B cell (primary cell): ENCODE results near the gene ASTN1. TPM values are rescaled to one million over a fixed set of nuclear protein-coding genes. Genes with fewer than 3 reads are reported as not detected.

ENCODE experiments used
- ATAC-seq: fragments of 200-7000 bp; cut with Tn5 transposase; one replicate; pipeline ENCODE4 v1.10.0; 2021; ENCODE audit warnings: low read depth, mild to moderate bottlenecking, moderate number of reproducible peaks, moderate library complexity
- CTCF ChIA-PET: fragments of 350-600 bp; sonication (Branson Sonifier 250); formaldehyde crosslinking; loops from one replicate; lab custom pipeline; 2021; ENCODE audit warnings: antibody characterized with exemption, inconsistent platforms; lab: Charles Lee
- POLR2A ChIA-PET: fragments of 350-600 bp; sonication (Branson Sonifier 250); formaldehyde crosslinking; loops from one replicate; lab custom pipeline; 2021; ENCODE audit warnings: antibody characterized with exemption; lab: Charles Lee
- DNase-seq: peaks from one replicate; pipeline ENCODE4 v3.0.0; 2013
- H2AFZ ChIP-seq: 2 replicates; pipeline ENCODE4 v1.6.1; 2012; ENCODE audit warnings: mild to moderate bottlenecking, low read depth, low read length; ENCODE audit not compliant: insufficient read depth, poor library complexity, severe bottlenecking
- H3K27ac ChIP-seq, 2 donors: 1 replicate in 1 of 2; 2 replicates in 1 of 2; pipeline ENCODE4 v1.5.1; 2012 to 2013; ENCODE audit warnings: low read length in 2 of 2, mild to moderate bottlenecking in 2 of 2, moderate library complexity in 1 of 2
- H3K27me3 ChIP-seq, 4 experiments: fragments of 200-600 bp in 1 of 4; sonication (generic) in 1 of 4; replicated peaks in 1 of 4; 1 replicate in 2 of 4; 2 replicates in 2 of 4; pipeline versions ENCODE4 v1.6.1 to v1.7.0; 2013 to 2016; ENCODE audit warnings: low read length in 3 of 4, mild to moderate bottlenecking in 2 of 4, mixed read lengths in 1 of 4, moderate library complexity in 1 of 4; ENCODE audit not compliant: insufficient read depth in 4 of 4, control insufficient read depth in 3 of 4; ENCODE audit errors: control extremely low read depth in 1 of 4
- H3K36me3 ChIP-seq, 2 experiments: replicated peaks in 1 of 2; 1 replicate in 1 of 2; 2 replicates in 1 of 2; pipeline versions ENCODE4 v1.6.1 to v1.7.1; 2013; ENCODE audit warnings: low read length in 1 of 2; ENCODE audit not compliant: insufficient read depth in 2 of 2, control insufficient read depth in 1 of 2; ENCODE audit errors: control extremely low read depth in 1 of 2, extremely low read depth in 1 of 2
- H3K4me1 ChIP-seq, 2 donors: fragments of 200-600 bp in 1 of 2; sonication (generic) in 1 of 2; 1 replicate in 1 of 2; 2 replicates in 1 of 2; pipeline versions ENCODE4 v1.5.1 to v1.6.1; 2013 to 2017; ENCODE audit warnings: low read length in 2 of 2; ENCODE audit not compliant: control insufficient read depth in 2 of 2, insufficient read depth in 2 of 2
- H3K4me2 ChIP-seq: replicated peaks from 2 replicates; pipeline ENCODE3; 2012; ENCODE audit warnings: mild to moderate bottlenecking, low read depth, low read length; ENCODE audit not compliant: poor library complexity, severe bottlenecking
- H3K4me3 ChIP-seq, 5 experiments: fragments of 200-600 bp in 1 of 5; sonication (generic) in 1 of 5; 1 replicate in 3 of 5; 2 replicates in 2 of 5; pipeline versions ENCODE4 v1.5.1 to v1.7.0; 2011 to 2016; ENCODE audit warnings: low read length in 4 of 5, mild to moderate bottlenecking in 4 of 5, low read depth in 2 of 5, control low read depth in 1 of 5, moderate library complexity in 1 of 5; ENCODE audit not compliant: insufficient read depth in 1 of 5; ENCODE audit errors: control extremely low read depth in 1 of 5, extremely low read depth in 1 of 5
- H3K79me2 ChIP-seq: fragments of 200-600 bp; sonication (generic); one replicate; pipeline ENCODE4 v1.6.0; 2016; ENCODE audit warnings: low read length; ENCODE audit not compliant: control insufficient read depth, insufficient read depth
- H3K9ac ChIP-seq: fragments of 200-600 bp; sonication (generic); 2 replicates; pipeline ENCODE4 v1.6.1; 2017; ENCODE audit warnings: mild to moderate bottlenecking, low read length, moderate library complexity
- H3K9me3 ChIP-seq, 3 donors: one replicate each; pipeline versions ENCODE4 v1.6.1 to v1.7.1; 2013; ENCODE audit warnings: low read length in 2 of 3; ENCODE audit not compliant: control insufficient read depth in 2 of 3, insufficient read depth in 1 of 3; ENCODE audit errors: control extremely low read depth in 1 of 3
- H4K20me1 ChIP-seq: 2 replicates; pipeline ENCODE4 v1.6.0; 2012; ENCODE audit warnings: mild to moderate bottlenecking, low read length; ENCODE audit not compliant: insufficient read depth, control insufficient read depth, poor library complexity, severe bottlenecking
- H3K27ac Mint-ChIP-seq: one replicate; pipeline ENCODE4 v1.8.0; 2021; ENCODE audit warnings: mixed read lengths
- H3K27me3 Mint-ChIP-seq: one replicate; pipeline ENCODE4 v1.8.0; 2021; ENCODE audit warnings: mixed read lengths
- H3K4me1 Mint-ChIP-seq: one replicate; pipeline ENCODE4 v1.8.0; 2021; ENCODE audit warnings: mixed read lengths
- H3K4me3 Mint-ChIP-seq: one replicate; pipeline ENCODE4 v1.8.0; 2021; ENCODE audit warnings: mixed read lengths
- H3K9me3 Mint-ChIP-seq: one replicate; pipeline ENCODE4 v1.8.0; 2022; ENCODE audit warnings: mixed read lengths; ENCODE audit not compliant: insufficient read depth
- CTCF ChIP-seq: fragments of 200-600 bp; IDR thresholded peaks from one replicate; pipeline ENCODE4 v1.8.0; 2022; ENCODE audit warnings: antibody characterized with exemption, mild to moderate bottlenecking
- EZH2 ChIP-seq: IDR thresholded peaks from 2 replicates; pipeline ENCODE4 v1.6.1; 2012; ENCODE audit warnings: borderline replicate concordance, low read depth, mild to moderate bottlenecking, moderate library complexity, low read length; ENCODE audit not compliant: insufficient read depth, poor library complexity, severe bottlenecking
- WGBS: methylation state at CpG from one replicate; pipeline ENCODE4 v1.1.5; 2013; ENCODE audit warnings: missing lambda C conversion rate; ENCODE audit not compliant: insufficient coverage; 5-methylcytosine and 5-hydroxymethylcytosine counted together
- intact Hi-C: fragments of 100-400 bp; cut with micrococcal nuclease; formaldehyde crosslinking; loops from one replicate; pipeline ENCODE4 v1.10.0; 2022
- polyA plus RNA-seq: library from polyadenylated mRNA; depleted of rRNA; stranded (reverse); fragments of >200 nt; gene quantifications from 2 replicates; pipeline ENCODE4 v1.2.3, GENCODE V29; 2012
- total RNA-seq, 2 donors: library from RNA; stranded (reverse); fragments of 120-200 nt in 1 of 2; gene quantifications; 1 replicate in 1 of 2; 2 replicates in 1 of 2; pipeline versions ENCODE4 v1.2.3 to v1.2.4, GENCODE V29; 2013 to 2022

Gene ASTN1
- total and polyA plus RNA-seq, 2 donors (not counting 1 experiment from before 2014, with no cell fraction given) = not detected

- H3K27me3 Mint-ChIP-seq = peaks cover 15% of the 10 kb centered on the region
- TF ChIP-seq EZH2 = no peak
- TF ChIP-seq CTCF = no peak
- H3K27ac ChIP-seq = no peak overlapping the region
- CTCF ChIA-PET = interaction anchor here (0.9 kb wide), 1 partner anchor 9 kb away, joined by 3 read pairs; no protein-coding TSS in a partner anchor
- H3K4me3 ChIP-seq = no peak overlapping the region
- no peaks in the 10 kb centered on the region for H3K36me3 ChIP-seq
- no peaks in the 10 kb centered on the region for H3K27me3 ChIP-seq
- WGBS = 48% methylated on average over 4 of the region's 4 CpGs
- intact Hi-C loops = no loop called here
- H3K9me3 Mint-ChIP-seq = peaks cover 9% of the 10 kb centered on the region
- H3K79me2 ChIP-seq = no peaks in the 10 kb centered on the region
- DNase-seq (no peak), ATAC-seq (no peak)
- POLR2A ChIA-PET = no interaction called here
- no peaks in the 10 kb centered on the region for H4K20me1 ChIP-seq
- no peaks in the 10 kb centered on the region for H3K4me1 ChIP-seq
- H3K9ac ChIP-seq = no peak overlapping the region
- peaks cover 0 to 3% (median 0%) of the 10 kb centered on the region in 3 donors for H3K9me3 ChIP-seq
- no peaks in the 10 kb centered on the region for H3K4me1 Mint-ChIP-seq
- no peak overlapping the region for H2AFZ ChIP-seq
- H3K4me2 ChIP-seq = no peak overlapping the region
- H3K27ac Mint-ChIP-seq = no peak overlapping the region
- no peak overlapping the region for H3K4me3 Mint-ChIP-seq
These were observed 220.7 kb downstream of the ASTN1 start for GRCh38 chr1:176943783-176944182.

GRCh38 chr1:176942346-176942745, 222.2 kb downstream of the ASTN1 start:
- Histone ChIP-seq H3K27ac (no peak overlapping the region), H3K9ac (no peak overlapping the region), H3K9me3 (peaks cover 0 to 3% (median 0%) of the 10 kb centered on the region in 3 donors), H2AFZ (no peak overlapping the region), H3K27me3 (no peaks in the 10 kb centered on the region), H3K4me2 (no peak overlapping the region), H3K36me3 (no peaks in the 10 kb centered on the region), H3K79me2 (no peaks in the 10 kb centered on the region), H3K4me1 (no peaks in the 10 kb centered on the region), H3K4me3 (no peak overlapping the region), H4K20me1 (no peaks in the 10 kb centered on the region)
- no peak for ATAC-seq
- peaks cover 9% of the 10 kb centered on the region for H3K9me3 Mint-ChIP-seq
- no CpG with 5 or more reads among the region's 1 CpG for WGBS
- no peak for DNase-seq
- POLR2A ChIA-PET = no interaction called here
- peaks cover 15% of the 10 kb centered on the region for H3K27me3 Mint-ChIP-seq
- no peaks in the 10 kb centered on the region for H3K4me1 Mint-ChIP-seq
- TF ChIP-seq EZH2 (no peak), CTCF (no peak)
- H3K27ac Mint-ChIP-seq = no peak overlapping the region
- no peak overlapping the region for H3K4me3 Mint-ChIP-seq
- intact Hi-C loops = no loop called here
- CTCF ChIA-PET = no interaction called here
